Nephron (organoid): ENCODE results near the gene HMGN1.
A peak's percentile ranks its signal among the peaks of the same experiment; 100 is the strongest.

Experiments
- H3K27ac Mint-ChIP-seq, 3 experiments: 2 replicates each; pipeline ENCODE4 v1.8.0; 2020; ENCODE audit warnings: mixed read lengths in 3 of 3, mild to moderate bottlenecking in 2 of 3, moderate library complexity in 1 of 3
- H3K27me3 Mint-ChIP-seq: 2 replicates; pipeline ENCODE4 v1.8.0; 2021; ENCODE audit warnings: low read depth, mild to moderate bottlenecking, moderate library complexity, mixed read lengths
- H3K36me3 Mint-ChIP-seq: 2 replicates; pipeline ENCODE4 v1.8.0; 2020; ENCODE audit warnings: low read depth, mixed read lengths
- H3K4me1 Mint-ChIP-seq: 2 replicates; pipeline ENCODE4 v1.8.0; 2020; ENCODE audit warnings: mixed read lengths
- H3K4me3 Mint-ChIP-seq, 3 experiments: 2 replicates each; pipeline ENCODE4 v1.8.0; 2020; ENCODE audit warnings: mild to moderate bottlenecking in 3 of 3, mixed read lengths in 3 of 3, moderate library complexity in 2 of 3
- H3K9me3 Mint-ChIP-seq: 2 replicates; pipeline ENCODE4 v1.8.0; 2020; ENCODE audit warnings: mixed read lengths
- CTCF ChIP-seq, 3 experiments: fragments of 200-600 bp; sonication (generic); IDR thresholded peaks; one replicate each; pipeline ENCODE4 v1.5.0; 2021; ENCODE audit warnings: antibody characterized with exemption in 3 of 3; ENCODE audit not compliant: unreplicated experiment in 3 of 3

Gene HMGN1

DNA sequence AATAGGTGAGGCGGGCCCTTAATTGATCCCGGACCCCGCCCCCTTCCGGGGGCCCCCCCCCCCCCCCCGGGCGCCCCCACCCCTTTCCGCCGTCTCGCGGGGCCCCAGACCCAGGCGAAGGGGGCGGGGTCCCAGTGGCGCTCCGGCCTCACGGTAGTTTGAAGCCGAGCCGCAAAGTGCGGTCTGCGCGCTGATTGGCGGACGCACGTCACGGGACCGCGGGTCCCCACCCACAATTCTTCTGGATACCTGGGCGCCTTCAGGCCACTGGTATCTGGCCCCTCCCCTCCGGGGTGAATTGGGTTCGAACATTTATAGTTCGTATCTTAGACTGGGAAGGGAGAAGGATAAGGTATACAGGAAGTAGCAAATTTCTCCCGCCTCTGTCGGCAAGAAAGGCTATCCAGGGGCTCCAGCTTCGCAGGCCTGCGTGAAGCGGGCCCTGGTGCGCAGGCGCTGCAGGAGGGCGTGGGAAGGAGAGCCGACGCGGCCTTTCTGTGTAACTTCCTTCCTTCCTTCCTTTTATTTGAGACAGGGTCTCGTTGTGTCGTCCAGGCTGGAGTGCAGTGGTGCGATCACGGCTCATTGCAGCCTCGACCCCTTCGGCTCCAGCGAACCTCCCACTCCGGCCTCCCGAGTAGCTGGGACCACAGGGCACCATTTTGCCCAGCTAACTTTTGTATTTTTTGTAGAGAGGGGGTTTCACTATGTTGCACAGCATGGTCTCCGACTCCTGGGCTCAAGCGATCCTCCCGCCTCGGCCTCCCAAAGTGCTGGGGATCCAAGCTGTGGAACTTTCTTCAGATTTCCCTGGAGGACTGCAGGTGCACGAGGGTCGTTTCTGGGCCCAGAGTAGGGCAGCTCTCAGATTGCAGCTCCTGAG, 564 bp upstream of the HMGN1 start:
- no peaks in the 10 kb centered on the region for H3K27me3 Mint-ChIP-seq
- peak overlapping the region; percentile 99 to 100 (median 99) for H3K27ac Mint-ChIP-seq
- TF ChIP-seq CTCF (IDR thresholded peaks at IDR 0.05; ENCODE audit: unreplicated experiment in 3 of 3) = no peak
- H3K36me3 Mint-ChIP-seq = peaks cover 33% of the 10 kb centered on the region
- H3K4me1 Mint-ChIP-seq = peaks cover 36% of the 10 kb centered on the region
- peak overlapping the region; percentile 93 to 97 (median 96) for H3K4me3 Mint-ChIP-seq
- peaks cover 4% of the 10 kb centered on the region for H3K9me3 Mint-ChIP-seq

GRCh38 chr21:39348040-39348354, 891 bp downstream of the HMGN1 start:
- Mint-ChIP-seq H3K27ac (peak overlapping the region; percentile 93 to 99 (median 98)), H3K27me3 (no peaks in the 10 kb centered on the region), H3K4me1 (peaks cover 45% of the 10 kb centered on the region), H3K36me3 (peaks cover 44% of the 10 kb centered on the region), H3K4me3 (peak overlapping the region; percentile 86 to 97 (median 93)), H3K9me3 (peaks cover 4% of the 10 kb centered on the region)
- TF ChIP-seq CTCF (IDR thresholded peaks at IDR 0.05; ENCODE audit: unreplicated experiment in 3 of 3) = no peak

DNA sequence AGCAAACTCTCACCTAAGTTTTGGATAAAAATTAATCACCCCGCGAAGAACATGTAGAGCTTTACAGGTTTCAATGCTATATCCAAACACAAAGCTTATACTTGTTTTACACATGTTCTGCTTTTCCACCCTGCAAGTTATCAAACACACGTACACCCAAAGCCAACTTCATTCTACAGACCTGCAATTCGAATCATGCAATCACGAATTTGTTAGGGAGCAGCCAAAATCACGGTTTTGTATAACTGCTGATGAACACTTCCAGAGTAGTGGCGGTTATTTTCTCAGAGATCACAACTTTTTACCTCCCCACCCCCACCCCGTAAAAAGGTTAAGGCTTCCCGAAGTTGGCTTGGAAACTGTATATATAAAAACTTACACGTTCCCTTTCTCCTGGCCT, 1.4 kb downstream of the HMGN1 start:
- Mint-ChIP-seq H3K4me1 (peaks cover 45% of the 10 kb centered on the region), H3K27me3 (no peaks in the 10 kb centered on the region), H3K9me3 (peaks cover 4% of the 10 kb centered on the region), H3K36me3 (peaks cover 48% of the 10 kb centered on the region), H3K4me3 (peak overlapping the region; percentile 86 to 97 (median 93)), H3K27ac (peak overlapping the region; percentile 93 to 99 (median 98))
- TF ChIP-seq CTCF (IDR thresholded peaks at IDR 0.05; ENCODE audit: unreplicated experiment in 3 of 3) = no peak

- TF ChIP-seq CTCF (IDR thresholded peaks at IDR 0.05; ENCODE audit: unreplicated experiment in 3 of 3) = no peak
- no peaks in the 10 kb centered on the region for H3K27me3 Mint-ChIP-seq
- H3K9me3 Mint-ChIP-seq = peaks cover 4% of the 10 kb centered on the region
- H3K4me3 Mint-ChIP-seq = peak overlapping the region; percentile 86 to 97 (median 93)
- H3K27ac Mint-ChIP-seq = peak overlapping the region; percentile 73 to 98 (median 93)
- H3K4me1 Mint-ChIP-seq = peaks cover 45% of the 10 kb centered on the region
- peaks cover 55% of the 10 kb centered on the region for H3K36me3 Mint-ChIP-seq
These were observed 2.1 kb downstream of the HMGN1 start for GRCh38 chr21:39346671-39347331.

DNA sequence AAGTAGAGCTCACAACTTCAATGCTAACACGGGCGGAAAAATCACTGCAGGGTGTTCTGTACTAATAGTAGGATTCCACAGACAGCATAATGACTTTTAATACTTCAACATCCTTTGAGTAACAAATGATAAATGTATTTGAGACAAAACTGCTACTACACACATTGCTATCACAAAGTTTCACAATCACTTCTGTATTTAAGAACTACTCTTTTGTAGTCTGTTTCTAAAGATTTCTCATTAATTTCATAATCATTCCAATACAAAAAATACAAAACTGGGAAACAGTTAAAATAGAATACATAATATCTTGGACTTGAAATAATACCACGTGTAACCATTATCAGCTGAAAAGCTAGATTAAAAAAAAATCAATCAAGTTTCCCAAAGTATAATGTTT, 2.7 kb downstream of the HMGN1 start:
- no peak for TF ChIP-seq CTCF (IDR thresholded peaks at IDR 0.05; ENCODE audit: unreplicated experiment in 3 of 3)
- peak overlapping the region; percentile 86 to 97 (median 93) for H3K4me3 Mint-ChIP-seq
- H3K9me3 Mint-ChIP-seq = peaks cover 3% of the 10 kb centered on the region
- H3K4me1 Mint-ChIP-seq = peaks cover 45% of the 10 kb centered on the region
- no peaks in the 10 kb centered on the region for H3K27me3 Mint-ChIP-seq
- H3K27ac Mint-ChIP-seq = peak overlapping the region; percentile 73 to 98 (median 93)
- peaks cover 61% of the 10 kb centered on the region for H3K36me3 Mint-ChIP-seq
